HepG2 (cell line): ENCODE measurements around the gene ALLC. TPM values are rescaled to one million over a fixed set of nuclear protein-coding genes. Genes with fewer than 3 reads are reported as not detected.

Experiments
- AGO2 ChIP-seq: fragments of 200-400 bp; formaldehyde crosslinking; optimal IDR thresholded peaks from 2 replicates; pipeline ENCODE3; 2017; ENCODE audit warnings: mild to moderate bottlenecking, low read depth, low read length, moderate library complexity
- CEBPZ ChIP-seq: IDR thresholded peaks from 2 replicates; pipeline ENCODE4 v1.6.1; 2012; ENCODE audit warnings: low read length, improper control_type of control experiment
- HNF4A ChIP-seq: sonication (generic); formaldehyde crosslinking; IDR thresholded peaks from 2 replicates; pipeline ENCODE4 v1.4.0; 2020; ENCODE audit warnings: missing genetic modification reagents
- HNRNPK ChIP-seq: fragments of 200-400 bp; formaldehyde crosslinking; IDR thresholded peaks from 2 replicates; pipeline ENCODE4 v1.6.1; 2018; ENCODE audit warnings: low read length, low read depth, moderate library complexity, mild to moderate bottlenecking; ENCODE audit not compliant: poor library complexity, severe bottlenecking
- MLLT10 ChIP-seq: sonication (generic); formaldehyde crosslinking; IDR thresholded peaks from 2 replicates; pipeline ENCODE4 v1.4.0; 2020; ENCODE audit warnings: missing genetic modification reagents
- MZF1 ChIP-seq: sonication (generic); formaldehyde crosslinking; IDR thresholded peaks from 2 replicates; pipeline ENCODE4 v1.8.1; 2023; ENCODE audit warnings: mild to moderate bottlenecking, missing genetic modification reagents, borderline replicate concordance
- PAXIP1 ChIP-seq: sonication (generic); formaldehyde crosslinking; conservative IDR thresholded peaks from 2 replicates; pipeline ENCODE4 v1.4.0; 2020; ENCODE audit warnings: mild to moderate bottlenecking, missing genetic modification reagents, moderate library complexity
- SALL1 ChIP-seq: sonication (generic); formaldehyde crosslinking; IDR thresholded peaks from 2 replicates; pipeline ENCODE4 v1.8.0; 2022; ENCODE audit warnings: mild to moderate bottlenecking, missing genetic modification reagents
- ZBTB46 ChIP-seq: sonication (generic); formaldehyde crosslinking; IDR thresholded peaks from 2 replicates; pipeline ENCODE4 v1.4.0; 2020; ENCODE audit warnings: mild to moderate bottlenecking, missing genetic modification reagents, borderline replicate concordance
- ZFP90 ChIP-seq: sonication (generic); formaldehyde crosslinking; IDR thresholded peaks from 2 replicates; pipeline ENCODE4 v1.8.0; 2022; ENCODE audit warnings: missing genetic modification reagents, mild to moderate bottlenecking, inconsistent platforms, borderline replicate concordance
- ZNF710 ChIP-seq: sonication (generic); formaldehyde crosslinking; IDR thresholded peaks from 2 replicates; pipeline ENCODE4 v1.5.0; 2020; ENCODE audit warnings: mild to moderate bottlenecking, missing genetic modification reagents, borderline replicate concordance
- ZNF768 ChIP-seq: sonication (generic); formaldehyde crosslinking; IDR thresholded peaks from 2 replicates; pipeline ENCODE4 v1.4.0; 2020; ENCODE audit warnings: missing genetic modification reagents
- ZSCAN12 ChIP-seq: sonication (generic); formaldehyde crosslinking; IDR thresholded peaks from 2 replicates; pipeline ENCODE4 v1.9.0; 2021; ENCODE audit warnings: mild to moderate bottlenecking, missing genetic modification reagents
- polyA plus RNA-seq, 8 experiments: library from polyadenylated mRNA; depleted of rRNA in 3 of 8; stranded (reverse) in 7 of 8; unstranded in 1 of 8; fragments of >200 nt; fragmentation: Illumina TruSeq in 4 of 8; extraction: Trizol in 4 of 8; gene quantifications; 2 replicates each; pipeline versions ENCODE4 v1.2.1 to v1.2.3, GENCODE V29; 2011 to 2016; ENCODE audit warnings: low read depth in 4 of 8, missing spikeins in 1 of 8, mixed read lengths in 1 of 8; ENCODE audit not compliant: insufficient read depth in 1 of 8
- total RNA-seq, 5 experiments: library from RNA; depleted of rRNA; stranded (reverse); fragments of >200 nt; fragmentation: Illumina TruSeq; extraction: Trizol; gene quantifications; 2 replicates each; pipeline ENCODE4 v1.2.3, GENCODE V29; 2016; ENCODE audit warnings: low read depth in 1 of 5

ALLC gene
- total and polyA plus RNA-seq, 2 of the 13 experiments (the other 11 are each of a cell fraction or from before 2014, with no cell fraction given) = 0.08 to 0.11 TPM

GRCh38 chr2:3659447-3660432, 1.7 kb downstream of the ALLC start (continued):
- TF ChIP-seq ZBTB46 (CRISPR knock-in tag) (no peak), PAXIP1 (CRISPR knock-in tag) (no peak), ZFP90 (CRISPR knock-in tag) (peak; percentile 68), MLLT10 (no peak), ZNF768 (CRISPR knock-in tag) (peak; percentile 92), ZNF710 (peak; percentile 30; the same call in 1 of the 2 replicates), ZSCAN12 (no peak), MZF1 (CRISPR knock-in tag) (no peak), SALL1 (CRISPR knock-in tag) (peak; percentile 72), AGO2 (no peak), HNRNPK (no peak), HNF4A (no peak; the same call in 1 of the 2 replicates), CEBPZ (no peak)
